ENCODE results near the gene TEAD4.
"Not testable (repeated sequence)": the region's sequence is repeated elsewhere in the genome, so short reads cannot be mapped to it uniquely, and the experiment has no call there.

The TEAD4 gene

GRCh38 chr12:3048540-3048939, 89.3 kb downstream of the TEAD4 start:
- no peak for DNase-seq (ENCODE audit: low spot score)

GRCh38 chr12:3049176-3049575, 90.0 kb downstream of the TEAD4 start:
- no peak for DNase-seq (ENCODE audit: low spot score)

GRCh38 chr12:3049611-3050249, 90.5 kb downstream of the TEAD4 start:
- DNase-seq (ENCODE audit: low spot score) = peak; percentile 53

- DNase-seq (ENCODE audit: low spot score) = no peak
Observed at GRCh38 chr12:3054374-3054773, 95.2 kb downstream of the TEAD4 start.

- no peak for DNase-seq (ENCODE audit: low spot score)
Observed at GRCh38 chr12:3055026-3055703, 96.0 kb downstream of the TEAD4 start.

- DNase-seq (ENCODE audit: low spot score) = no peak
Observed at GRCh38 chr12:3055704-3056467, 96.7 kb downstream of the TEAD4 start.

- DNase-seq (ENCODE audit: low spot score) = peak; percentile 85
Observed at GRCh38 chr12:3061059-3061458, 101.9 kb downstream of the TEAD4 start.

GRCh38 chr12:3061501-3062215, 102.5 kb downstream of the TEAD4 start:
- DNase-seq (ENCODE audit: low spot score) = no peak

GRCh38 chr12:3065300-3065699, 106.1 kb downstream of the TEAD4 start:
- DNase-seq (ENCODE audit: low spot score) = no peak

- DNase-seq (ENCODE audit: low spot score) = not testable (repeated sequence)
Observed at GRCh38 chr12:3065846-3066245, 106.6 kb downstream of the TEAD4 start.

GRCh38 chr12:3069714-3070113, 110.5 kb downstream of the TEAD4 start:
- no peak for DNase-seq (ENCODE audit: low spot score)

GRCh38 chr12:3071107-3071506, 111.9 kb downstream of the TEAD4 start:
- DNase-seq (ENCODE audit: low spot score) = no peak

- no peak for DNase-seq (ENCODE audit: low spot score)
Observed at GRCh38 chr12:3071710-3072109, 112.5 kb downstream of the TEAD4 start.

- DNase-seq (ENCODE audit: low spot score) = peak; percentile 91
Observed at GRCh38 chr12:3073438-3074250, 114.4 kb downstream of the TEAD4 start.

- DNase-seq (ENCODE audit: low spot score) = no peak
Observed at GRCh38 chr12:3075315-3075714, 116.1 kb downstream of the TEAD4 start.

GRCh38 chr12:3076730-3077571, 117.8 kb downstream of the TEAD4 start, which contains the start of gene TSPAN9:
Gene TSPAN9 (plus strand): TSS chr12:3077379. CDS start chr12:3201194, 123,815 bp downstream.
- DNase-seq (ENCODE audit: low spot score) = peak; percentile 50

GRCh38 chr12:3077572-3078081, 118.4 kb downstream of the TEAD4 start:
- DNase-seq (ENCODE audit: low spot score) = peak; percentile 32

GRCh38 chr12:3078086-3078820, 119.1 kb downstream of the TEAD4 start:
- DNase-seq (ENCODE audit: low spot score) = no peak

GRCh38 chr12:3081091-3081490, 121.9 kb downstream of the TEAD4 start:
- peak; percentile 31 for DNase-seq (ENCODE audit: low spot score)

- DNase-seq (ENCODE audit: low spot score) = no peak
Observed at GRCh38 chr12:3081886-3082285, 122.7 kb downstream of the TEAD4 start.

All from cerebellar cortex (tissue), 1 donor.